WTC11 (cell line): ENCODE data around the gene BCAS3.

Experiments used
- CTCF ChIP-seq: fragments of 200-600 bp; IDR thresholded peaks from 2 replicates; pipeline ENCODE4 v1.8.0; 2022; ENCODE audit warnings: antibody characterized with exemption
- ESRRA ChIP-seq: sonication (generic); formaldehyde crosslinking; IDR thresholded peaks from 2 replicates; pipeline ENCODE4 v1.8.1; 2022; ENCODE audit warnings: mild to moderate bottlenecking, missing genetic modification reagents, borderline replicate concordance
- MAX ChIP-seq: sonication (generic); formaldehyde crosslinking; IDR thresholded peaks from 2 replicates; pipeline ENCODE4 v1.8.0; 2022; ENCODE audit warnings: mild to moderate bottlenecking, missing genetic modification reagents
- NFYB ChIP-seq: sonication (generic); formaldehyde crosslinking; conservative IDR thresholded peaks from 2 replicates; pipeline ENCODE4 v1.8.0; 2022; ENCODE audit warnings: low read depth, missing genetic modification reagents
- NR1H2 ChIP-seq: sonication (generic); formaldehyde crosslinking; IDR thresholded peaks from 2 replicates; pipeline ENCODE4 v1.9.0; 2021; ENCODE audit warnings: mild to moderate bottlenecking, moderate library complexity, missing genetic modification reagents

GRCh38 chr17:60995680-60996079 lies 318.0 kb downstream of the BCAS3 start:
- no peak for TF ChIP-seq CTCF
- TF ChIP-seq ESRRA (CRISPR knock-in tag) = no peak
- no peak for TF ChIP-seq NR1H2 (CRISPR knock-in tag)
- TF ChIP-seq NFYB = no peak
- TF ChIP-seq MAX (CRISPR knock-in tag) = no peak
